CD4-positive, alpha-beta T cell (primary cell): ENCODE results near the gene FAM163B. TPM values are rescaled to one million over a fixed set of nuclear protein-coding genes. Genes with fewer than 3 reads are reported as not detected.

Source experiments
- ATAC-seq: fragments of 200-7000 bp; cut with Tn5 transposase; one replicate; pipeline ENCODE4 v1.10.0; 2022; ENCODE audit warnings: mild to moderate bottlenecking; ENCODE audit not compliant: poor library complexity
- CTCF ChIA-PET: fragments of 350-600 bp; sonication (Branson Sonifier 250); formaldehyde crosslinking; loops from one replicate; lab custom pipeline; 2021; ENCODE audit warnings: antibody characterized with exemption, inconsistent platforms; lab: Charles Lee
- POLR2A ChIA-PET: fragments of 350-600 bp; sonication (Branson Sonifier 250); formaldehyde crosslinking; loops from one replicate; lab custom pipeline; 2021; ENCODE audit warnings: antibody characterized with exemption, inconsistent platforms; lab: Charles Lee
- DNase-seq, 14 experiments: peaks; one replicate each; pipeline ENCODE4 v3.0.0-alpha.2; 2013 to 2020; ENCODE audit warnings: mixed read lengths in 2 of 14
- H3K27ac ChIP-seq, 2 donors: one replicate each; pipeline versions ENCODE4 v1.5.1 to v1.7.0; 2013; ENCODE audit warnings: low read length in 2 of 2, low read depth in 1 of 2, mild to moderate bottlenecking in 1 of 2
- H3K27me3 ChIP-seq, 2 experiments: 1 replicate in 1 of 2; 2 replicates in 1 of 2; pipeline versions ENCODE4 v1.6.1 to v1.7.0; 2013; ENCODE audit warnings: low read length in 2 of 2, control low read depth in 1 of 2, mild to moderate bottlenecking in 1 of 2, moderate library complexity in 1 of 2; ENCODE audit not compliant: insufficient read depth in 2 of 2, control insufficient read depth in 1 of 2
- H3K36me3 ChIP-seq: one replicate; pipeline ENCODE4 v1.6.1; 2013; ENCODE audit warnings: low read length, control low read depth; ENCODE audit not compliant: insufficient read depth
- H3K4me1 ChIP-seq: one replicate; pipeline ENCODE4 v1.6.1; 2013; ENCODE audit warnings: low read length, control low read depth; ENCODE audit not compliant: insufficient read depth
- H3K4me3 ChIP-seq: one replicate; pipeline ENCODE4 v1.5.1; 2013; ENCODE audit warnings: mild to moderate bottlenecking, low read length, moderate library complexity
- H3K9me3 ChIP-seq, 2 experiments: 1 replicate in 1 of 2; 2 replicates in 1 of 2; pipeline versions ENCODE4 v1.6.1 to v1.7.0; 2013; ENCODE audit warnings: low read length in 2 of 2, mild to moderate bottlenecking in 2 of 2, control low read depth in 1 of 2, moderate library complexity in 1 of 2; ENCODE audit not compliant: control insufficient read depth in 1 of 2, insufficient read depth in 1 of 2
- H3K27ac Mint-ChIP-seq: one replicate; pipeline ENCODE4 v1.8.0; 2020; ENCODE audit warnings: mixed read lengths
- H3K27me3 Mint-ChIP-seq: one replicate; pipeline ENCODE4 v1.8.0; 2021; ENCODE audit warnings: mixed read lengths
- H3K36me3 Mint-ChIP-seq: one replicate; pipeline ENCODE4 v1.8.0; 2021; ENCODE audit warnings: low read depth, mixed read lengths
- H3K4me1 Mint-ChIP-seq: one replicate; pipeline ENCODE4 v1.8.0; 2021; ENCODE audit warnings: low read depth, mixed read lengths
- H3K4me3 Mint-ChIP-seq: one replicate; pipeline ENCODE4 v1.8.0; 2020; ENCODE audit warnings: mild to moderate bottlenecking, mixed read lengths
- H3K9me3 Mint-ChIP-seq: one replicate; pipeline ENCODE4 v1.8.0; 2020; ENCODE audit warnings: mixed read lengths
- CTCF ChIP-seq: fragments of 200-600 bp; IDR thresholded peaks from one replicate; pipeline ENCODE4 v1.8.0; 2022; ENCODE audit warnings: antibody characterized with exemption, mild to moderate bottlenecking
- intact Hi-C, 2 experiments: fragments of 100-400 bp; cut with DNase I in 1 of 2; cut with micrococcal nuclease in 1 of 2; formaldehyde crosslinking; loops; one replicate each; pipeline versions ENCODE4 v1.15.1 to v1.9.0; 2023 to 2025; cut with DNase I, micrococcal nuclease
- total RNA-seq, 174 experiments: library from RNA in 2 of 174; stranded (reverse) in 2 of 174; gene quantifications; one replicate each; pipeline ENCODE4 v1.2.3 and lab custom pipeline; 2021 to 2026

The FAM163B gene
- total RNA-seq, 2 experiments from 2014 or later, result not detected

GRCh38 chr9:133619791-133620190, 10.6 kb upstream of the FAM163B start:
- no peaks in the 10 kb centered on the region for H3K9me3 ChIP-seq
- ChIA-PET POLR2A (no interaction called here), CTCF (interaction anchor here (2.1 kb wide), 1 partner anchor 123 kb away, joined by 8 read pairs; no protein-coding TSS in a partner anchor)
- no peaks in the 10 kb centered on the region for H3K9me3 Mint-ChIP-seq
- H3K27ac ChIP-seq, result no peak overlapping the region
- H3K27ac Mint-ChIP-seq, result peak overlapping the region; percentile 34
- H3K4me1 ChIP-seq, result peaks cover 32% of the 10 kb centered on the region
- no peaks in the 10 kb centered on the region for H3K36me3 Mint-ChIP-seq
- TF ChIP-seq CTCF, result no peak
- peaks cover 56% of the 10 kb centered on the region for H3K4me1 Mint-ChIP-seq
- H3K27me3 ChIP-seq, result no peaks in the 10 kb centered on the region
- ATAC-seq (peak; percentile 94), DNase-seq (peak; percentile 29 to 81 (median 58))
- peak overlapping the region; percentile 23 for H3K4me3 Mint-ChIP-seq
- no peak overlapping the region for H3K4me3 ChIP-seq
- intact Hi-C loops, result no loop called here
- peaks cover 5% of the 10 kb centered on the region for H3K27me3 Mint-ChIP-seq
- H3K36me3 ChIP-seq, result no peaks in the 10 kb centered on the region

GRCh38 chr9:133618726-133619125, 9.5 kb upstream of the FAM163B start:
- ChIA-PET CTCF (interaction anchor here (2.1 kb wide), 1 partner anchor 124 kb away, joined by 8 read pairs; no protein-coding TSS in a partner anchor), POLR2A (no interaction called here)
- Mint-ChIP-seq H3K27ac (no peak overlapping the region), H3K4me3 (no peak overlapping the region), H3K9me3 (no peaks in the 10 kb centered on the region), H3K36me3 (no peaks in the 10 kb centered on the region), H3K27me3 (peaks cover 5% of the 10 kb centered on the region), H3K4me1 (peaks cover 56% of the 10 kb centered on the region)
- no peak overlapping the region for H3K27ac ChIP-seq
- no peaks in the 10 kb centered on the region for H3K27me3 ChIP-seq
- no peak for TF ChIP-seq CTCF
- H3K4me3 ChIP-seq, result no peak overlapping the region
- ATAC-seq (no peak), DNase-seq (no peak)
- intact Hi-C loops, result no loop called here
- H3K4me1 ChIP-seq, result peaks cover 32% of the 10 kb centered on the region
- H3K36me3 ChIP-seq, result no peaks in the 10 kb centered on the region
- no peaks in the 10 kb centered on the region for H3K9me3 ChIP-seq

GRCh38 chr9:133616643-133617405, 7.6 kb upstream of the FAM163B start:
- CTCF ChIA-PET, result no interaction called here
- peaks cover 38% of the 10 kb centered on the region for H3K4me1 Mint-ChIP-seq
- Histone ChIP-seq H3K9me3 (no peaks in the 10 kb centered on the region), H3K36me3 (no peaks in the 10 kb centered on the region), H3K4me3 (no peak overlapping the region), H3K27ac (no peak overlapping the region), H3K4me1 (peaks cover 23% of the 10 kb centered on the region), H3K27me3 (no peaks in the 10 kb centered on the region)
- no peak for TF ChIP-seq CTCF
- H3K4me3 Mint-ChIP-seq, result no peak overlapping the region
- intact Hi-C loops, result no loop called here
- no peaks in the 10 kb centered on the region for H3K9me3 Mint-ChIP-seq
- POLR2A ChIA-PET, result no interaction called here
- no peak for ATAC-seq
- peaks cover 11% of the 10 kb centered on the region for H3K27me3 Mint-ChIP-seq
- H3K27ac Mint-ChIP-seq, result no peak overlapping the region
- H3K36me3 Mint-ChIP-seq, result no peaks in the 10 kb centered on the region
- no peak for DNase-seq
